Astrocyte of the cerebellum (primary cell): ENCODE results near the gene TTC27.

Source experiments
- DNase-seq: peaks from one replicate; pipeline ENCODE4 v3.0.0-alpha.2; 2011; ENCODE audit warnings: low read depth
- H3K4me3 ChIP-seq: 2 replicates; pipeline ENCODE4 v1.5.1; 2011; ENCODE audit warnings: mild to moderate bottlenecking, low read depth, low read length, moderate library complexity
- in situ Hi-C: cut with HindIII; loops from 2 replicates; pipeline ENCODE4 v1.10.0; 2017; ENCODE audit warnings: low sequenced_read_pairs
- TF ChIP-seq, protein P1 (sequence below): IDR thresholded peaks from 2 replicates; pipeline ENCODE4 v1.5.1; 2012; ENCODE audit warnings: low read length, low read depth, moderate library complexity, mild to moderate bottlenecking; ENCODE audit errors: missing control alignments

TTC27 gene

DNA sequence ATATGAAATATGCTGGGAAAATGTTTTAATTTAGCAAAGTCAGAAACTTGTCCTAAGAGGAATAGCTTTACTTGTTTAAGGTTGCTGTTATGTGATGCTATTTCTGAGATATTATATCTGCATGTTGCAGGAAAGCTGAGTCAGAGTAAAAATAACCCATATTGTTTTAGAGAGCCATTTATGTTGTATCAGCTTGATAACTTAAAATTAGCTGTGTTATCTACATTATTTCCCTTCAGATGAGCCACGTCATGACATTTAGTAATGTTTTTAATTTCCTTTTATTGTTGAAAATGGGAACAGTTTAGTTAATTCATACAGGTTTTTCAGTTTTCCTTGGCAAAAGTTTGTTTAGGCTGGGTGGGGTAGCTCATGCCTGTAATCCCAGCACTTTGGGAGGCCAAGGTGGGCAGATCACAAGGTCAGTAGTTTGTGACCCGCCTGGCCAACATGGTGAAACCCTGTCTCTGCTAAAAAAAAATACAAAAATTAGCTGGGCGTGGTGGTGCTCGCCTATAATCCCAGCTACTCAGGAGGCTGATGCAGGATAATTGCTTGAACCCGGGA lies 55.8 kb downstream of the TTC27 start:
- no peak for DNase-seq
- TF ChIP-seq, protein P1, sequence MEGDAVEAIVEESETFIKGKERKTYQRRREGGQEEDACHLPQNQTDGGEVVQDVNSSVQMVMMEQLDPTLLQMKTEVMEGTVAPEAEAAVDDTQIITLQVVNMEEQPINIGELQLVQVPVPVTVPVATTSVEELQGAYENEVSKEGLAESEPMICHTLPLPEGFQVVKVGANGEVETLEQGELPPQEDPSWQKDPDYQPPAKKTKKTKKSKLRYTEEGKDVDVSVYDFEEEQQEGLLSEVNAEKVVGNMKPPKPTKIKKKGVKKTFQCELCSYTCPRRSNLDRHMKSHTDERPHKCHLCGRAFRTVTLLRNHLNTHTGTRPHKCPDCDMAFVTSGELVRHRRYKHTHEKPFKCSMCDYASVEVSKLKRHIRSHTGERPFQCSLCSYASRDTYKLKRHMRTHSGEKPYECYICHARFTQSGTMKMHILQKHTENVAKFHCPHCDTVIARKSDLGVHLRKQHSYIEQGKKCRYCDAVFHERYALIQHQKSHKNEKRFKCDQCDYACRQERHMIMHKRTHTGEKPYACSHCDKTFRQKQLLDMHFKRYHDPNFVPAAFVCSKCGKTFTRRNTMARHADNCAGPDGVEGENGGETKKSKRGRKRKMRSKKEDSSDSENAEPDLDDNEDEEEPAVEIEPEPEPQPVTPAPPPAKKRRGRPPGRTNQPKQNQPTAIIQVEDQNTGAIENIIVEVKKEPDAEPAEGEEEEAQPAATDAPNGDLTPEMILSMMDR: no peak
- in situ Hi-C loops: no loop called here
- H3K4me3 ChIP-seq: no peak overlapping the region

DNA sequence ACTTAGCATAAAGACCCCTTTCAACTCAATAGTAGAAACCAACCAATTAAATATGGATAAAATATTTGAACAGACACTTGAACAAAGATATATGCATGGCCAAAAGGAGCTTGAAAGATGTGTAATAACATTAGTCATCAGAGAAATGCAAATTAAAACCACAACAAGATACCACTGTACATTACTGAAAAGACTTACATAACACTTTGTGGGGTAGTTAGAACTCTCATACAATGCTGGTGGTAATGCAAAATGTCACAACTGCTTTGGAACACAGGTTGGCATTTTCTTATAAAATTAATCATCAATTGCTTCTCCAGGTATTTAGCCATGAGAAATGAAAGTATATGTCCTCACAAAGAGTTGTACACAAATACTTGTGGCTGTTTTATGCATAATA lies 60.7 kb downstream of the TTC27 start:
- in situ Hi-C loops: no loop called here
- TF ChIP-seq, protein P1: no peak
- H3K4me3 ChIP-seq: no peak overlapping the region
- DNase-seq: peak; percentile 66

DNA sequence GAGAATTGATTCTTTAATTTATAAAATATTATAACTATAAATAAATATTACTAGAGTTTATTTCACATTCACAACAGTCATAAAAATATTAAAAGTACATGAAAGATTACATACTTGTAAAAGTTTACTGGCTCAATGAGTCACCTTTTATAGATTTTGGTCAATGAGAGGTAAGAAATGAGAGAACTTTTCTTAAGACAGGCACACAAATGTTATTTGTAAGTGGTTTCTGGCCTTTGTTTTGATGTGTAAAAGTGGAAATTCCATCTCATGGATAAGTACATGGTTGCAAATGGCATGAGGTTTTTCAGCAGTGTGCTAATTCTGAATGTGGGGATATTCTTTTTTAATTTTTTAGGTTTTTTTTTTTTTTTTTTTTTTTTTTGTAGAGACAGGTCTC lies 63.8 kb downstream of the TTC27 start:
- no peak overlapping the region for H3K4me3 ChIP-seq
- TF ChIP-seq, protein P1: no peak
- in situ Hi-C loops: no loop called here
- DNase-seq: no peak

DNA sequence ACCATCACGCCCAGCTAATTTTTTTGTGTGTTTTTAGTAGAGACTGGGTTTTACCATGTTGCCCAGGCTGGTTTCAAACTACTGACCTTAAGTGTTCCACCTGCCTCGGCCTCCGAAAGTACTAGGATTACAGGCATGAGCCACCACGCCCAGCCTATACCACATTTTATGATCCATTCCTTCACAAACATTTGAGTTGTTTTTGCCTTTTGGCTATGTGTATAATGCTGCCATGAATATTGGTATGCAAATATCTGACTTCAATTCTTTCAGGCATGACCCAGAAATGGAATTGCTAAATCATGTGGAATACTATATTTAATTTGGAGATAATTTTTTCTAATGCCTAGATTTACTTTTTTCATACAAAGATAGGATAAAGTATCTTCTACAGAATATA lies 68.6 kb downstream of the TTC27 start:
- in situ Hi-C loops: no loop called here
- no peak for DNase-seq
- TF ChIP-seq, protein P1: no peak
- H3K4me3 ChIP-seq: no peak overlapping the region

DNA sequence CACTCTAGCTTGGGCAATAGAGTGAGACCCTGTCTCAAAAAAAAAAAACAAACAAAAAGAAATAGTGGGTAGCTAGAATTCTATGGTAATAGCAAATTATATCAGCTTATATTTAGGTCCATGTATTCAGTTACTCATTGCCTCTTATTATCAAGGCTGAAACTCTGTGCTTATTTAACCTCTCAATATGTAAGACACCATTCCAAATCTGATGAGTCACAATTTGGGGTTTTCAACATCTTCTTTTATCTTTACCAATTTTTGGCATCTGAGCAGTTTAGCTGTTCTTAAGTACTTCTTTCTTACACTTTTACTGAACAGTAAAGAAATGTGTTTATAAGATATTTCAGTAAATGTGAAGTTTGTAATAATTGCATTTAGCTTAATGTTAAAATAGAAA lies 69.3 kb downstream of the TTC27 start:
- in situ Hi-C loops: no loop called here
- H3K4me3 ChIP-seq: no peak overlapping the region
- TF ChIP-seq, protein P1: no peak
- DNase-seq: peak; percentile 86

DNA sequence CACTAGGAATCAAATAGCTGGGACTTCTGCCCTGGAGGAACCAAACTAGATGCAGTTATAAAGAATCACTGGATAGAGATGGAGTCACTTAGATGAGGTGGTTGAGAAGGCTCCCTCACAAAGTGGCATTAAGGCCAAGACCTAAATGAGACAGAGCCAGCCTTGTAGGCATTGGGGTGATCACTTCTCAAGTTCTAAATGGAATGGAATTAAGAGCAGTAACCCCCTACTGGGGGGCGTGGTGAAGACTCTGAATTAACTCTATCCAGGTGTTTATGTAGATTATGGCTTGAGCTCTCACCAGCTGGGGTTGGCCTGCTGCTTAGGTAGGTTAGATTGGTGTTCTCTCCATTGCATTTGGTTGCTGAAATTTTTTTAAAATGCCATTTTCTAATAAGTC lies 71.3 kb downstream of the TTC27 start:
- in situ Hi-C loops: no loop called here
- H3K4me3 ChIP-seq: no peak overlapping the region
- DNase-seq: no peak
- TF ChIP-seq, protein P1: no peak
